Measurements from ENCODE around the gene RIMS3. TPM values are rescaled to one million over a fixed set of nuclear protein-coding genes. Genes with fewer than 3 reads are reported as not detected.

RIMS3 gene
- total RNA-seq, 1 experiment from 2014 or later = 9.0 TPM

DNA sequence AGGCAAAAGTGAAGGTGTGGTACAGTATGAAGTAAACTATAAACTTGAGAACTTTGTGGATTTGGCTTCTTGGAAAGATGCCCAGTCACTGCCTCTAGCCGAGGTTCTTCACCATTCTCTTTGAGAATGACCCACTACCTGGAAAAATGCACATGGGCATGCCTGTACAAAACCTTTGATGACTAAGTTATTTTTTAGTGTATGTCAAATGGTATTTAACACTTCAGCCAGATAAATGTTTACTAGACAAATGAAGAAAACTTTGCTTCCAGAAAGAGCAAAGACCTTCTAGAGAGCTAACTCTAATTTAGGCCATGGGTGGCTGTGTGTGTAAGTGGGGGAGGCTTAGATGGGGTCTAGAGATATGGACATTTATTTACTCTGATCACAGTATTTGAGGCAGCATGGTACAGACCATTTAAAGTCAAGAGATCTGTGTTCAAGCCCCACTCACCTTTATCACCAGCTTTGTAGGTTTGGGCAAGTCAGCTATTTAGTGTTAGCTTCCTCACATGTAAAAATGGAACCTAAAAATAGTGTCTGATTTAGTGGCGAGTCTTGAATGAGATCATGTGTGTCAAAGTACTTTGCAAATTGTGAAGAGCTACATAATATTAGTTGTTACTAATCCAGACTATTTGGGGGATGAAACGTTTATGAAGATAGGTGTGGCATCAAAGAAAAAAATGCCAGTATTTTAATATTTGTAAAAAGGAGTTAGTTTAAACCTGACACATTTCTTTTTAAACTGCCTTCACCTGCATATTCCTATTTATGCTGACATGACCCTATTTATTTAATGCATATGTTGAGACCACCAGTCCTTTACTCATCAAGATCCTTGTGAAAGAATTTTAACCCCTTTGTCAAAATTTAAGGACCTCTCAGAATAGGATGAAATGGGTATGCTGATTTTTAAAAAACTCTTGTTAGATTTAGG is 46.3 kb upstream of the RIMS3 start:
- peak overlapping the region; percentile 75 for H3K4me2 ChIP-seq (ENCODE audit: low read length)
- H3K27ac ChIP-seq (ENCODE audit: low read depth, low read length) = peak overlapping the region; percentile 81
- RAD21 ChIA-PET (ENCODE audit: low non-redundant PET in 1 of 2, low total read pairs in 2 of 2, uncharacterized antibody in 2 of 2, unreplicated experiment in 2 of 2) = no interaction called here
- TF ChIP-seq, protein P1, sequence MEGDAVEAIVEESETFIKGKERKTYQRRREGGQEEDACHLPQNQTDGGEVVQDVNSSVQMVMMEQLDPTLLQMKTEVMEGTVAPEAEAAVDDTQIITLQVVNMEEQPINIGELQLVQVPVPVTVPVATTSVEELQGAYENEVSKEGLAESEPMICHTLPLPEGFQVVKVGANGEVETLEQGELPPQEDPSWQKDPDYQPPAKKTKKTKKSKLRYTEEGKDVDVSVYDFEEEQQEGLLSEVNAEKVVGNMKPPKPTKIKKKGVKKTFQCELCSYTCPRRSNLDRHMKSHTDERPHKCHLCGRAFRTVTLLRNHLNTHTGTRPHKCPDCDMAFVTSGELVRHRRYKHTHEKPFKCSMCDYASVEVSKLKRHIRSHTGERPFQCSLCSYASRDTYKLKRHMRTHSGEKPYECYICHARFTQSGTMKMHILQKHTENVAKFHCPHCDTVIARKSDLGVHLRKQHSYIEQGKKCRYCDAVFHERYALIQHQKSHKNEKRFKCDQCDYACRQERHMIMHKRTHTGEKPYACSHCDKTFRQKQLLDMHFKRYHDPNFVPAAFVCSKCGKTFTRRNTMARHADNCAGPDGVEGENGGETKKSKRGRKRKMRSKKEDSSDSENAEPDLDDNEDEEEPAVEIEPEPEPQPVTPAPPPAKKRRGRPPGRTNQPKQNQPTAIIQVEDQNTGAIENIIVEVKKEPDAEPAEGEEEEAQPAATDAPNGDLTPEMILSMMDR (IDR thresholded peaks at IDR 0.05 in 2 of 3, conservative IDR thresholded peaks at IDR 0.05 in 1 of 3; ENCODE audit: borderline replicate concordance in 1 of 3, insufficient read depth in 1 of 3, low read depth in 2 of 3, low read length in 2 of 3) = no peak
- TF ChIP-seq ELF1 (IDR thresholded peaks at IDR 0.05; ENCODE audit: borderline replicate concordance, low read depth) (no peak), EZH2phosphoT487 (IDR thresholded peaks at IDR 0.05; ENCODE audit: borderline replicate concordance) (no peak), POLR2AphosphoS5 (IDR thresholded peaks at IDR 0.05; ENCODE audit: low read depth, low read length) (no peak), FOSL1 (IDR thresholded peaks at IDR 0.05; ENCODE audit: low read depth) (peak; percentile 34), TCF7L2 (IDR thresholded peaks at IDR 0.05; ENCODE audit: borderline replicate concordance, extremely low read depth, insufficient read depth, insufficient read length) (no peak), SP1 (IDR thresholded peaks at IDR 0.05; ENCODE audit: low read depth) (peak; percentile 38; the same call in 1 of the 2 replicates)
- TF ChIP-seq, protein P2, sequence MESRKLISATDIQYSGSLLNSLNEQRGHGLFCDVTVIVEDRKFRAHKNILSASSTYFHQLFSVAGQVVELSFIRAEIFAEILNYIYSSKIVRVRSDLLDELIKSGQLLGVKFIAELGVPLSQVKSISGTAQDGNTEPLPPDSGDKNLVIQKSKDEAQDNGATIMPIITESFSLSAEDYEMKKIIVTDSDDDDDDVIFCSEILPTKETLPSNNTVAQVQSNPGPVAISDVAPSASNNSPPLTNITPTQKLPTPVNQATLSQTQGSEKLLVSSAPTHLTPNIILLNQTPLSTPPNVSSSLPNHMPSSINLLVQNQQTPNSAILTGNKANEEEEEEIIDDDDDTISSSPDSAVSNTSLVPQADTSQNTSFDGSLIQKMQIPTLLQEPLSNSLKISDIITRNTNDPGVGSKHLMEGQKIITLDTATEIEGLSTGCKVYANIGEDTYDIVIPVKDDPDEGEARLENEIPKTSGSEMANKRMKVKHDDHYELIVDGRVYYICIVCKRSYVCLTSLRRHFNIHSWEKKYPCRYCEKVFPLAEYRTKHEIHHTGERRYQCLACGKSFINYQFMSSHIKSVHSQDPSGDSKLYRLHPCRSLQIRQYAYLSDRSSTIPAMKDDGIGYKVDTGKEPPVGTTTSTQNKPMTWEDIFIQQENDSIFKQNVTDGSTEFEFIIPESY (IDR thresholded peaks at IDR 0.05; ENCODE audit: extremely low read depth, insufficient replicate concordance, low read length) = no peak
- ATAC-seq (0 out of 2 replicates have a peak, but pooled peaks have one; percentile 12), DNase-seq (ENCODE audit: low read depth, low spot score) (no peak)
- H3K9me3 ChIP-seq (ENCODE audit: control insufficient read depth in 1 of 2, insufficient read depth in 1 of 2, low read depth in 1 of 2, low read length in 2 of 2) = no peaks in the 10 kb centered on the region
- no peak overlapping the region for H2AFZ ChIP-seq (ENCODE audit: low read depth, low read length, poor library complexity, severe bottlenecking)
- peaks cover 88% of the 10 kb centered on the region for H3K79me2 ChIP-seq (ENCODE audit: insufficient read depth, low read length)
- intact Hi-C loops (cut with micrococcal nuclease) = no loop called here
- no TSS peak for BruUV-seq (replicated peaks)
- H3K9me2 ChIP-seq (ENCODE audit: insufficient read depth) = no peaks in the 10 kb centered on the region
- no peaks in the 10 kb centered on the region for H3K36me3 ChIP-seq (ENCODE audit: control insufficient read depth in 1 of 2, insufficient read depth in 2 of 2, low read length in 2 of 2)
- peaks cover 35 to 51% of the 10 kb centered on the region in 2 experiments for H3K4me1 ChIP-seq (ENCODE audit: control insufficient read depth in 1 of 2, insufficient read depth in 2 of 2, low read length in 2 of 2)
- peak overlapping the region; percentile 17 for H3K9ac ChIP-seq (ENCODE audit: low read length)
- POLR2A ChIA-PET = interaction anchor here (0.6 kb wide), 1 partner anchor 95 kb away, joined by 4 read pairs; no protein-coding TSS in a partner anchor
- peak overlapping the region in 1 of 2 experiments; percentile 4; a peak in 1 of 4 replicates for H3K4me3 ChIP-seq (replicated peaks in 1 of 2; ENCODE audit: low read depth in 1 of 2, low read length in 2 of 2)
- no peaks in the 10 kb centered on the region for H4K20me1 ChIP-seq (ENCODE audit: insufficient read depth)
- H3K27me3 ChIP-seq (ENCODE audit: insufficient read depth, low read length) = no peaks in the 10 kb centered on the region
- CTCF ChIA-PET = no interaction called here

All from HCT116 (cell line).